Measurements from ENCODE around the gene TMBIM6.

GRCh38 chr12:49811961-49812401 lies 70.6 kb downstream of the TMBIM6 start:
- TF ChIP-seq GATA3 (IDR thresholded peaks at IDR 0.05; ENCODE audit: low read depth, low read length): no peak
- TF ChIP-seq GATA2 (IDR thresholded peaks at IDR 0.05; ENCODE audit: low read depth, low read length): no peak

Measured in SH-SY5Y (cell line).